PC-3 (cell line): ENCODE results near the gene TLCD4. TPM values are rescaled to one million over a fixed set of nuclear protein-coding genes. Genes with fewer than 3 reads are reported as not detected.

Experiments used
- ATAC-seq: fragments of 200-7000 bp; cut with Tn5 transposase; 2 replicates; pipeline ENCODE4 v1.9.1; 2020; ENCODE audit warnings: mild to moderate bottlenecking, moderate library complexity
- BruUV-seq: library from RNA; stranded (reverse); fragments of 400-500 nt; replicated peaks from 2 replicates; lab custom pipeline; 2021; lab: Mats Ljungman, UMichigan
- CTCF ChIA-PET: fragments of 300-600 bp; sonication (Branson Sonifier 250); formaldehyde crosslinking; loops from one replicate; lab custom pipeline; 2022; ENCODE audit warnings: antibody characterized with exemption; lab: Charles Lee
- POLR2A ChIA-PET: fragments of 300-600 bp; sonication (Branson Sonifier 250); formaldehyde crosslinking; loops from one replicate; lab custom pipeline; 2022; ENCODE audit warnings: antibody characterized with exemption; ENCODE audit not compliant: unreplicated experiment; lab: Charles Lee
- DNase-seq: peaks from one replicate; pipeline ENCODE4 v3.0.0-alpha.2; 2015
- H2AFZ ChIP-seq: fragments of 300-600 bp; sonication (generic); 2 replicates; pipeline ENCODE4 v1.6.0; 2016; ENCODE audit warnings: antibody characterized with exemption, low read length
- H3F3A ChIP-seq: fragments of 300-600 bp; sonication (generic); one replicate; pipeline ENCODE4 v1.6.0; 2017; ENCODE audit warnings: antibody characterized with exemption, low read length, control low read depth, mild to moderate bottlenecking; ENCODE audit not compliant: unreplicated experiment
- H3K27ac ChIP-seq: fragments of 300-600 bp; sonication (generic); 2 replicates; pipeline ENCODE4 v1.5.1; 2016; ENCODE audit warnings: mild to moderate bottlenecking, low read length
- H3K27me3 ChIP-seq: fragments of 300-600 bp; sonication (generic); 2 replicates; pipeline ENCODE4 v1.6.1; 2016; ENCODE audit warnings: low read length, mixed read lengths
- H3K36me3 ChIP-seq: fragments of 300-600 bp; sonication (generic); 2 replicates; pipeline ENCODE4 v1.6.1; 2016; ENCODE audit warnings: low read depth, mixed run types, low read length, mixed read lengths
- H3K4me1 ChIP-seq: fragments of 300-600 bp; sonication (generic); 2 replicates; pipeline ENCODE4 v1.5.1; 2016; ENCODE audit warnings: low read length; ENCODE audit not compliant: insufficient read depth
- H3K4me2 ChIP-seq: fragments of 300-600 bp; sonication (generic); 2 replicates; pipeline ENCODE4 v1.6.0; 2016; ENCODE audit warnings: low read length
- H3K4me3 ChIP-seq: fragments of 300-600 bp; sonication (generic); 2 replicates; pipeline ENCODE4 v1.5.1; 2016; ENCODE audit warnings: mild to moderate bottlenecking, low read length, mixed read lengths
- H3K79me2 ChIP-seq: fragments of 300-600 bp; sonication (generic); 2 replicates; pipeline ENCODE4 v1.6.1; 2017; ENCODE audit warnings: low read length, mixed read lengths
- H3K9ac ChIP-seq: fragments of 300-600 bp; sonication (generic); 2 replicates; pipeline ENCODE4 v1.6.0; 2016; ENCODE audit warnings: mild to moderate bottlenecking, low read length
- H3K9me2 ChIP-seq: fragments of 300-600 bp; sonication (generic); replicated peaks from 2 replicates; pipeline ENCODE4 v1.6.1; 2016; ENCODE audit warnings: mixed run types, low read length, mixed read lengths
- H3K9me3 ChIP-seq: fragments of 300-600 bp; sonication (generic); 2 replicates; pipeline ENCODE4 v1.6.1; 2016; ENCODE audit warnings: low read length, mixed read lengths
- H4K20me1 ChIP-seq: fragments of 300-600 bp; sonication (generic); 2 replicates; pipeline ENCODE4 v1.6.1; 2016; ENCODE audit warnings: low read length, mixed read lengths
- CTCF ChIP-seq: fragments of 300-600 bp; sonication (generic); conservative IDR thresholded peaks from 2 replicates; pipeline ENCODE4 v1.5.1; 2017; ENCODE audit warnings: antibody characterized with exemption, low read depth, mild to moderate bottlenecking, low read length
- EZH2 ChIP-seq: fragments of 300-600 bp; sonication (generic); IDR thresholded peaks from one replicate; pipeline ENCODE4 v1.6.1; 2017; ENCODE audit warnings: antibody characterized with exemption, mild to moderate bottlenecking, low read length; ENCODE audit not compliant: unreplicated experiment
- EZH2phosphoT487 ChIP-seq: fragments of 300-600 bp; sonication (generic); IDR thresholded peaks from 2 replicates; pipeline ENCODE4 v1.6.1; 2018; ENCODE audit warnings: mild to moderate bottlenecking, antibody characterized with exemption, low read length, borderline replicate concordance
- intact Hi-C: fragments of 100-400 bp; cut with micrococcal nuclease; formaldehyde crosslinking; loops from 2 replicates; pipeline ENCODE4 v1.9.0; 2023
- total RNA-seq: library from RNA; depleted of rRNA; stranded (reverse); fragments of >200 nt; gene quantifications from 2 replicates; pipeline ENCODE4 v1.2.3, GENCODE V29; 2014

The TLCD4 gene
- total RNA-seq, 1 experiment from 2014 or later = 8.3 TPM

DNA sequence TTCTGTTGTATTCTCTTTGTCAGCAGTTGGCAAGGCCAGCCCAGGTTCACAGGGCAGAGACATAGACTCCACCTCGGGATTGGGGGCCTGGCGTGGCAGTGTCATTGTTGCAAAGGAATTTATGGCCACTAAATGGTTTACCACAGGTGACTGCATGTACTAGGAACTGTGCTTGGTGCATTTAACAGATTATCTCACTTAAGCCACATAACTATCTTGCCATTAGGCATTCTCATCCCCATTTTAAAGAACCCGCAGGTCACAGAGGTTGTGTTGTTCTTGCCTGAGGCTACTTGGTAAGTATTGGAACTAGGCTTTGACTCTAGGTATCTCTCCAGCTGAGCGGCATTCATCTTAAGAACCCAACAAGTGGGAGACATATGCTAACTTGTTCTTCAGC lies 9.7 kb downstream of the TLCD4 start:
- BruUV-seq = no TSS peak
- Histone ChIP-seq H3K79me2 (no peaks in the 10 kb centered on the region), H3F3A (no peaks in the 10 kb centered on the region), H4K20me1 (no peaks in the 10 kb centered on the region), H3K27ac (no peak overlapping the region), H3K9me2 (no peaks in the 10 kb centered on the region), H3K36me3 (no peaks in the 10 kb centered on the region), H2AFZ (no peak overlapping the region), H3K4me3 (no peak overlapping the region), H3K9me3 (no peaks in the 10 kb centered on the region), H3K27me3 (no peaks in the 10 kb centered on the region), H3K9ac (no peak overlapping the region), H3K4me1 (no peaks in the 10 kb centered on the region), H3K4me2 (no peak overlapping the region)
- CTCF ChIA-PET = no interaction called here
- intact Hi-C loops = no loop called here
- POLR2A ChIA-PET = no interaction called here
- no peak for TF ChIP-seq EZH2
- TF ChIP-seq EZH2phosphoT487 = no peak
- no peak for TF ChIP-seq CTCF
- DNase-seq (no peak), ATAC-seq (no peak)

GRCh38 chr1:95127380-95127779 lies 10.2 kb downstream of the TLCD4 start:
- intact Hi-C loops = no loop called here
- H3K79me2 ChIP-seq = no peaks in the 10 kb centered on the region
- H2AFZ ChIP-seq = no peak overlapping the region
- DNase-seq (no peak), ATAC-seq (no peak)
- H4K20me1 ChIP-seq = no peaks in the 10 kb centered on the region
- no peak for TF ChIP-seq EZH2phosphoT487
- no peak for TF ChIP-seq EZH2
- H3K4me1 ChIP-seq = no peaks in the 10 kb centered on the region
- H3K4me2 ChIP-seq = no peak overlapping the region
- no peak overlapping the region for H3K4me3 ChIP-seq
- no peaks in the 10 kb centered on the region for H3K27me3 ChIP-seq
- CTCF ChIA-PET = no interaction called here
- no peak overlapping the region for H3K27ac ChIP-seq
- no peaks in the 10 kb centered on the region for H3K36me3 ChIP-seq
- no TSS peak for BruUV-seq
- no peaks in the 10 kb centered on the region for H3K9me2 ChIP-seq
- no peaks in the 10 kb centered on the region for H3F3A ChIP-seq
- no peaks in the 10 kb centered on the region for H3K9me3 ChIP-seq
- no peak overlapping the region for H3K9ac ChIP-seq
- POLR2A ChIA-PET = no interaction called here

DNA sequence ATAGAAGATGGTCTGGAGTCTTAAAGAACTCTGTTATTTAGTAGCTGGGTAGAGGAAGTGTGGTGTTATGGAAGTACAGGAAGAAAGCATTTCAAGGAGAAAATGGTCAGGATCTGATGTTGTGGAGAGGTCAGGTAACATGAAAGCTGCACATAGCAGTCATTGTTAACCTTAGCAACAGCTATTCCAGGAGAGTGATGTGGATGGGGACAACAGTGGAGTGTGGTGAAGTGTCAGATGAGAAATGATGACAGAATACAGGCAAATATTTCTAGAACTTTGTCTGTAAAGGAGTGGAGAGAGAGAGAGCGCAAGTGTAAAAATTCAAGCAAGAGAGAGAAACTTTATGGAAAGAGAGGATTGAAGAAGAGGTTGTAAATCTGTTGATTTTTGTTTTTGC lies 15.6 kb downstream of the TLCD4 start:
- no peak for DNase-seq
- H3K4me3 ChIP-seq = no peak overlapping the region
- H3K36me3 ChIP-seq = no peaks in the 10 kb centered on the region
- no peak overlapping the region for H3K4me2 ChIP-seq
- intact Hi-C loops = no loop called here
- ChIA-PET POLR2A (no interaction called here), CTCF (no interaction called here)
- H3K4me1 ChIP-seq = no peaks in the 10 kb centered on the region
- H3F3A ChIP-seq = no peaks in the 10 kb centered on the region
- BruUV-seq = no TSS peak
- no peak overlapping the region for H2AFZ ChIP-seq
- no peaks in the 10 kb centered on the region for H3K9me3 ChIP-seq
- H3K9ac ChIP-seq = no peak overlapping the region
- TF ChIP-seq EZH2 (no peak), EZH2phosphoT487 (no peak), CTCF (no peak)
- no peaks in the 10 kb centered on the region for H3K79me2 ChIP-seq
- no peak overlapping the region for H3K27ac ChIP-seq
- no peaks in the 10 kb centered on the region for H3K27me3 ChIP-seq
- H3K9me2 ChIP-seq = no peaks in the 10 kb centered on the region
- ATAC-seq = no peak
- H4K20me1 ChIP-seq = no peaks in the 10 kb centered on the region
